Measurements from ENCODE around the gene NIPAL1. TPM values are rescaled to one million over a fixed set of nuclear protein-coding genes. Genes with fewer than 3 reads are reported as not detected.
"Not testable (repeated sequence)": the region's sequence is repeated elsewhere in the genome, so short reads cannot be mapped to it uniquely, and the experiment has no call there.

The NIPAL1 gene
- total RNA-seq, 1 experiment from 2014 or later: 21.0 TPM

DNA sequence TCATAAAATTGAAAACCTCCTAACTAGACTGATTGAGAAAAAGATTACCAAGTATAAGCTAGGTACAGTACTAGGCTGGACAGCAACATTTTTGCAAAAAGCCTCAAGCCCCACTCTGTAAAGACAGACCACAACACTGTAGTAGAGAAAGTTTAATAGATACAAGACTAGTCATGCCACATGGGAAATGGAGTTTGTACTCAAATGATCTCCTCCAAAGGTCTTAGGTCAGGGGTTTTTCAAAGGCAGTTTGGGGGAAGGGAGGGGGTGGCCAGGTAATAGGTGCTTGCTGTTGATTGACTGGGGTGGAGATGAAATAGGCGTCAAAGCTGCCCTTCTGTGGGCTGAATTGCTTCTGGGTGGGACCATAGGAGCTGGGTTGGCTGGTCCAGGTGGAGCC, 14.3 kb upstream of the NIPAL1 start:
- TF ChIP-seq, protein P1, sequence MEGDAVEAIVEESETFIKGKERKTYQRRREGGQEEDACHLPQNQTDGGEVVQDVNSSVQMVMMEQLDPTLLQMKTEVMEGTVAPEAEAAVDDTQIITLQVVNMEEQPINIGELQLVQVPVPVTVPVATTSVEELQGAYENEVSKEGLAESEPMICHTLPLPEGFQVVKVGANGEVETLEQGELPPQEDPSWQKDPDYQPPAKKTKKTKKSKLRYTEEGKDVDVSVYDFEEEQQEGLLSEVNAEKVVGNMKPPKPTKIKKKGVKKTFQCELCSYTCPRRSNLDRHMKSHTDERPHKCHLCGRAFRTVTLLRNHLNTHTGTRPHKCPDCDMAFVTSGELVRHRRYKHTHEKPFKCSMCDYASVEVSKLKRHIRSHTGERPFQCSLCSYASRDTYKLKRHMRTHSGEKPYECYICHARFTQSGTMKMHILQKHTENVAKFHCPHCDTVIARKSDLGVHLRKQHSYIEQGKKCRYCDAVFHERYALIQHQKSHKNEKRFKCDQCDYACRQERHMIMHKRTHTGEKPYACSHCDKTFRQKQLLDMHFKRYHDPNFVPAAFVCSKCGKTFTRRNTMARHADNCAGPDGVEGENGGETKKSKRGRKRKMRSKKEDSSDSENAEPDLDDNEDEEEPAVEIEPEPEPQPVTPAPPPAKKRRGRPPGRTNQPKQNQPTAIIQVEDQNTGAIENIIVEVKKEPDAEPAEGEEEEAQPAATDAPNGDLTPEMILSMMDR (IDR thresholded peaks at IDR 0.05; ENCODE audit: unreplicated experiment): no peak
- intact Hi-C loops (cut with micrococcal nuclease; ENCODE audit: unreplicated experiment): loop anchor here (5.0 kb wide), 1 partner anchor 75 kb away; no protein-coding TSS in a partner anchor
- CTCF ChIA-PET: no interaction called here
- H3K27ac Mint-ChIP-seq (ENCODE audit: unreplicated experiment): no peak overlapping the region
- H3K4me1 Mint-ChIP-seq (ENCODE audit: low read depth, unreplicated experiment): no peaks in the 10 kb centered on the region
- DNase-seq: no peak
- no TSS peak for BruUV-seq (replicated peaks)
- H3K27me3 Mint-ChIP-seq (ENCODE audit: unreplicated experiment): no peaks in the 10 kb centered on the region
- no peak overlapping the region for H3K4me3 Mint-ChIP-seq (ENCODE audit: low read depth, unreplicated experiment)
- H3K36me3 Mint-ChIP-seq (ENCODE audit: insufficient read depth, unreplicated experiment): peaks cover 6% of the 10 kb centered on the region
- H3K9me3 Mint-ChIP-seq (ENCODE audit: low read depth, unreplicated experiment): peaks cover 6% of the 10 kb centered on the region

DNA sequence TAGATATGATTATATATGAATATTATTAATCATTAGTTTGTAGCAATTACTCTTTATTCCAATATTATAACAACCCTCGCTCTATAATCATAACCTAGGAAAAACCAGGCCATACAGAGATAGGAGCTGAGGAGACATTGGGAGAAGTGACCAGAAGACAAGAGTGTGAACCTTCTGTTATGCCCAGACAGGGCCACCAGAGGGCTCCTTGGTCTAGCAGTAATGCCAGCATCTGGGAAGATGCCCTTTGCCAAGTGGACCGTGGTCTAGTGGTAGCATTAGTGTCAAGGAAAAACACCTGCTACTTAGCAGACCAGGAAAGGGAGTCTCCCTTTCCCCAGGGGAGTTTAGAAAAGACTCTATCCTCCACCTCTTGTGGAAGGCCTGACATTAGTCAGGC, 13.0 kb upstream of the NIPAL1 start:
- DNase-seq: peak; percentile 41
- H3K4me3 Mint-ChIP-seq (ENCODE audit: low read depth, unreplicated experiment); H3K27me3 Mint-ChIP-seq (ENCODE audit: unreplicated experiment); CTCF ChIA-PET; BruUV-seq (replicated peaks); H3K36me3 Mint-ChIP-seq (ENCODE audit: insufficient read depth, unreplicated experiment); H3K9me3 Mint-ChIP-seq (ENCODE audit: low read depth, unreplicated experiment); H3K27ac Mint-ChIP-seq (ENCODE audit: unreplicated experiment); H3K4me1 Mint-ChIP-seq (ENCODE audit: low read depth, unreplicated experiment): not testable (repeated sequence)
- intact Hi-C loops (cut with micrococcal nuclease; ENCODE audit: unreplicated experiment): loop anchor here (5.0 kb wide), 1 partner anchor 76 kb away; no protein-coding TSS in a partner anchor

DNA sequence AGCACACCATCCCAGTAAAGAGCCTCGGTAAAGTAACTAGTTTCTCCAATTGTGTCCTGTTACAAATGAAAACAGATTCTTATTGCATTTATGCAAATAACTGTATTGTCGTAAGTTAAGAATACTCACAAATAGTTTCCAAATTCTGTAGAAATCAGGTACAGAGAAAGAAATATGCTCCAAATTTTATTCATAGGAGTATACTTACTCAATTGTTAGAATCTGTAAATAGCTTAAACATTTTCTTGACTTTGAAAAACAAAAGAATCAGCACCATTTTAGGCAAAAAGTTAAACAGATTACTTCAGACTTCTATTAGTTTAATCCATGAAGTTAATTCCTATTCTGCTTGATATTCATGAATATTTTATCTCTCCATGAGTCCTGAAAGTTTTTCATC, 10.8 kb upstream of the NIPAL1 start:
- no peak for DNase-seq
- Mint-ChIP-seq H3K4me1 (ENCODE audit: low read depth, unreplicated experiment) (no peaks in the 10 kb centered on the region), H3K36me3 (ENCODE audit: insufficient read depth, unreplicated experiment) (peaks cover 6% of the 10 kb centered on the region), H3K4me3 (ENCODE audit: low read depth, unreplicated experiment) (no peak overlapping the region), H3K27ac (ENCODE audit: unreplicated experiment) (no peak overlapping the region), H3K27me3 (ENCODE audit: unreplicated experiment) (no peaks in the 10 kb centered on the region), H3K9me3 (ENCODE audit: low read depth, unreplicated experiment) (peaks cover 6% of the 10 kb centered on the region)
- intact Hi-C loops (cut with micrococcal nuclease; ENCODE audit: unreplicated experiment): no loop called here
- TF ChIP-seq, protein P1 (IDR thresholded peaks at IDR 0.05; ENCODE audit: unreplicated experiment): no peak
- CTCF ChIA-PET: no interaction called here
- no TSS peak for BruUV-seq (replicated peaks)

DNA sequence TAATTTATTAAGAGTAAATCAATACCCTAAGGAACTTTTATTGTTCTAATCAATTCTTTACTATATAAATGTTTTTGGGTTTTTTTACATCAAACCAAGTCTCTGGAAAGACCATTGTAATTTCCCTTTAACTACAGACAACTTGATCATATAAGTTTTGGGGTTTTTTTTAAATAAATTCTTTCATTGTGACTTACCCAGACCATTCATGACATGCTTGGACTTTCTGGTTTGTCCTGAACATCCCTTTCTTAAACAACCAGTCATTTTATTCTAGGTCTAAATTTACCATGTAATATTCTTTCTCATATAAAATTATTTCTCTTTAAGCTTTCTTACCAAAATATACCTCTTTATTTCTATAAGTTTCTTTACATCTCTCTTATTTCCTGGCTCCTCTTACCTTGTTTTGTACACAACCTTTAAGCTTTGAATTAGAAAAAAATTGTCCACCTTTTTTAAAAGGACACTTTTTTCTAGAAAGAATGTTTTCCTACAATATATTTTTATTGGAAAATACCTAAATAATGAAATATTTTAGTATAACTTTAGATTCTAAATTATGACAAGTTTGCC, 8.5 kb upstream of the NIPAL1 start:
- H3K4me1 Mint-ChIP-seq (ENCODE audit: low read depth, unreplicated experiment): no peaks in the 10 kb centered on the region
- H3K9me3 Mint-ChIP-seq (ENCODE audit: low read depth, unreplicated experiment): peaks cover 6% of the 10 kb centered on the region
- CTCF ChIA-PET: no interaction called here
- H3K4me3 Mint-ChIP-seq (ENCODE audit: low read depth, unreplicated experiment): no peak overlapping the region
- peaks cover 6% of the 10 kb centered on the region for H3K36me3 Mint-ChIP-seq (ENCODE audit: insufficient read depth, unreplicated experiment)
- DNase-seq: no peak
- H3K27ac Mint-ChIP-seq (ENCODE audit: unreplicated experiment): no peak overlapping the region
- BruUV-seq (replicated peaks): no TSS peak
- TF ChIP-seq, protein P1 (IDR thresholded peaks at IDR 0.05; ENCODE audit: unreplicated experiment): no peak
- intact Hi-C loops (cut with micrococcal nuclease; ENCODE audit: unreplicated experiment): no loop called here
- H3K27me3 Mint-ChIP-seq (ENCODE audit: unreplicated experiment): no peaks in the 10 kb centered on the region

DNA sequence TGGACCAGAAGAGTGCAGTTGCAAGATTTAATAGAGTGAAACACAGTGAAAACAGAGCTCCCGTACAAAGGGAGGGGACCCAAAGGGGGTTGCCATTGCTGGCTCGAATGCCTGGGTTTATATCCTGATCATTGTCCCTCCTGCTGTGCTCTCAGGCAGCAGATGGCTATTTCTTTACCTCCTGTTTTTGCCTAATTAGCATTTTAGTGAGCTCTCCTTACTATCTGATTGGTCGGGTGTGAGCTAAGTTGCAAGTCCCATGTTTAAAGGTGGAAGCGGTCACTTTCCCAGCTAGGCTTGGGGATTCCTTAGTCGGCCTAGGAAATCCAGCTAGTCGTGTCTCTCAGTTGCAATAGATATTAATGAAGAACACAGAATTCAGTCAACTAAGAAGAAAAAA, 5.7 kb upstream of the NIPAL1 start:
- intact Hi-C loops (cut with micrococcal nuclease; ENCODE audit: unreplicated experiment); BruUV-seq (replicated peaks); H3K27ac Mint-ChIP-seq (ENCODE audit: unreplicated experiment); H3K4me1 Mint-ChIP-seq (ENCODE audit: low read depth, unreplicated experiment); H3K36me3 Mint-ChIP-seq (ENCODE audit: insufficient read depth, unreplicated experiment); H3K4me3 Mint-ChIP-seq (ENCODE audit: low read depth, unreplicated experiment); DNase-seq; H3K9me3 Mint-ChIP-seq (ENCODE audit: low read depth, unreplicated experiment); H3K27me3 Mint-ChIP-seq (ENCODE audit: unreplicated experiment): not testable (repeated sequence)
- CTCF ChIA-PET: interaction anchor here (0.7 kb wide), 3 partner anchors 37 to 1415 kb away, joined by 3 to 4 read pairs (median 4); no protein-coding TSS in a partner anchor
